SK-N-SH (cell line): ENCODE measurements around the gene ZNF148. TPM values are rescaled to one million over a fixed set of nuclear protein-coding genes. Genes with fewer than 3 reads are reported as not detected.
A peak's percentile ranks its signal among the peaks of the same experiment; 100 is the strongest.

ENCODE experiments used
- CTCF ChIA-PET: fragments of 300-600, 350-600 bp; formaldehyde crosslinking; extraction: SDS; loops from one replicate; lab custom pipeline; 2021; lab: Yijun Ruan, JAX
- POLR2A ChIA-PET: fragments of 350-600 bp; sonication (Branson Sonifier 250); formaldehyde crosslinking; extraction: SDS; loops from one replicate; lab custom pipeline; 2020; ENCODE audit warnings: antibody characterized with exemption, inconsistent platforms; lab: Yijun Ruan, JAX
- DNase-seq: peaks from one replicate; pipeline ENCODE4 v3.0.0; 2012
- H2AFZ ChIP-seq: fragments of 200-600 bp; sonication (generic); 2 replicates; pipeline ENCODE4 v1.8.1; 2016; ENCODE audit warnings: antibody characterized with exemption, mild to moderate bottlenecking, low read depth
- H3F3A ChIP-seq: fragments of 200-600 bp; sonication (generic); replicated peaks from 2 replicates; pipeline ENCODE3; 2016; ENCODE audit warnings: antibody characterized with exemption, mild to moderate bottlenecking; ENCODE audit not compliant: insufficient read depth
- H3K27ac ChIP-seq, 2 experiments: fragments of 200-500 bp in 1 of 2; fragments of 200-600 bp in 1 of 2; sonication (Bioruptor generic) in 1 of 2; sonication (generic), shearing (Covaris generic) in 1 of 2; 2 replicates each; pipeline versions ENCODE4 v1.5.1 to v1.6.1; 2014 to 2016; ENCODE audit warnings: low read depth in 2 of 2, inconsistent platforms in 1 of 2, low read length in 1 of 2, mild to moderate bottlenecking in 1 of 2, mixed read lengths in 1 of 2
- H3K27me3 ChIP-seq: fragments of 200-600 bp; sonication (generic), shearing (Covaris generic); 2 replicates; pipeline ENCODE4 v1.6.1; 2016; ENCODE audit warnings: mixed run types; ENCODE audit not compliant: insufficient read depth
- H3K36me3 ChIP-seq, 2 experiments: fragments of 200-500 bp in 1 of 2; fragments of 200-600 bp in 1 of 2; sonication (Bioruptor generic) in 1 of 2; sonication (generic) in 1 of 2; replicated peaks in 1 of 2; 2 replicates each; pipeline versions ENCODE3 to v1.5.1; 2014 to 2016; ENCODE audit warnings: low read length in 1 of 2, mild to moderate bottlenecking in 1 of 2; ENCODE audit not compliant: insufficient read depth in 2 of 2, control insufficient read depth in 1 of 2
- H3K4me1 ChIP-seq, 2 experiments: fragments of 200-500 bp in 1 of 2; fragments of 200-600 bp in 1 of 2; sonication (Bioruptor generic) in 1 of 2; sonication (generic), shearing (Covaris generic) in 1 of 2; 2 replicates each; pipeline versions ENCODE4 v1.5.1 to v1.6.1; 2014 to 2016; ENCODE audit warnings: low read depth in 1 of 2, low read length in 1 of 2, mixed run types in 1 of 2; ENCODE audit not compliant: insufficient read depth in 2 of 2, control insufficient read depth in 1 of 2
- H3K4me2 ChIP-seq: fragments of 200-600 bp; sonication (generic), shearing (Covaris generic); 2 replicates; pipeline ENCODE4 v1.6.1; 2017; ENCODE audit warnings: mixed run types
- H3K4me3 ChIP-seq, 2 experiments: fragments of 200-500 bp in 1 of 2; fragments of 200-600 bp in 1 of 2; sonication (Bioruptor generic) in 1 of 2; sonication (generic), shearing (Covaris generic) in 1 of 2; 2 replicates each; pipeline versions ENCODE4 v1.5.1 to v1.8.1; 2014 to 2016; ENCODE audit warnings: low read depth in 2 of 2, inconsistent platforms in 1 of 2, low read length in 1 of 2, mild to moderate bottlenecking in 1 of 2, mixed read lengths in 1 of 2, moderate library complexity in 1 of 2
- H3K79me2 ChIP-seq: fragments of 200-600 bp; sonication (generic); 2 replicates; pipeline ENCODE4 v1.8.1; 2017; ENCODE audit warnings: mild to moderate bottlenecking; ENCODE audit not compliant: insufficient read depth
- H3K9ac ChIP-seq: fragments of 200-600 bp; sonication (generic); 2 replicates; pipeline ENCODE4 v1.6.1; 2017; ENCODE audit warnings: mixed run types
- H3K9me2 ChIP-seq: fragments of 200-600 bp; sonication (generic); 2 replicates; pipeline ENCODE4 v1.6.1; 2017; ENCODE audit warnings: mixed run types
- H3K9me3 ChIP-seq: fragments of 200-600 bp; sonication (generic); 2 replicates; pipeline ENCODE4 v1.6.1; 2017; ENCODE audit warnings: mixed run types, mild to moderate bottlenecking, moderate library complexity
- H4K20me1 ChIP-seq: fragments of 200-600 bp; sonication (generic); 2 replicates; pipeline ENCODE4 v1.6.1; 2017; ENCODE audit warnings: mild to moderate bottlenecking, mixed run types; ENCODE audit not compliant: insufficient read depth
- CHD2 ChIP-seq: fragments of 150-350 bp; IDR thresholded peaks from 2 replicates; pipeline ENCODE4 v1.6.1; 2018; ENCODE audit warnings: low read length; ENCODE audit not compliant: partially characterized antibody
- ELF1 ChIP-seq: IDR thresholded peaks from 2 replicates; pipeline ENCODE4 v1.4.0; 2012
- EP300 ChIP-seq, 2 experiments: IDR thresholded peaks; 2 replicates each; pipeline versions ENCODE4 v1.4.0 to v1.6.1; 2012; ENCODE audit warnings: borderline replicate concordance in 1 of 2, low read depth in 1 of 2, low read length in 1 of 2
- FOXJ3 ChIP-seq: sonication (generic); formaldehyde crosslinking; IDR thresholded peaks from 2 replicates; pipeline ENCODE4 v1.5.1; 2020; ENCODE audit warnings: mild to moderate bottlenecking, missing genetic modification reagents
- MAX ChIP-seq: IDR thresholded peaks from 2 replicates; pipeline ENCODE4 v1.4.0; 2012; ENCODE audit warnings: low read depth
- MEF2A ChIP-seq: IDR thresholded peaks from 2 replicates; pipeline ENCODE4 v1.4.0; 2012; ENCODE audit warnings: low read depth, borderline replicate concordance
- MXI1 ChIP-seq: IDR thresholded peaks from 2 replicates; pipeline ENCODE4 v1.6.1; 2012; ENCODE audit warnings: mild to moderate bottlenecking, low read depth, low read length, improper control_type of control experiment
- NFIC ChIP-seq: IDR thresholded peaks from 2 replicates; pipeline ENCODE4 v1.4.0; 2012; ENCODE audit warnings: borderline replicate concordance
- NRF1 ChIP-seq: IDR thresholded peaks from 2 replicates; pipeline ENCODE4 v1.6.1; 2012; ENCODE audit warnings: low read depth, mild to moderate bottlenecking, low read length
- PBX3 ChIP-seq: IDR thresholded peaks from 2 replicates; pipeline ENCODE4; 2012
- POLR2AphosphoS5 ChIP-seq: IDR thresholded peaks from 2 replicates; pipeline ENCODE4 v1.6.1; 2012; ENCODE audit warnings: low read depth, low read length
- RAD21 ChIP-seq: IDR thresholded peaks from 2 replicates; pipeline ENCODE4 v1.6.1; 2012; ENCODE audit warnings: mild to moderate bottlenecking, low read length
- RCOR1 ChIP-seq: fragments of 150-350 bp; IDR thresholded peaks from 2 replicates; pipeline ENCODE4 v1.6.1; 2017; ENCODE audit warnings: antibody characterized with exemption, low read length
- RXRA ChIP-seq: IDR thresholded peaks from 2 replicates; pipeline ENCODE4 v1.4.0; 2012; ENCODE audit warnings: low read depth, mild to moderate bottlenecking, borderline replicate concordance
- SIN3A ChIP-seq: IDR thresholded peaks from 2 replicates; pipeline ENCODE4 v1.6.1; 2012; ENCODE audit warnings: low read depth, mild to moderate bottlenecking, low read length, moderate library complexity, borderline replicate concordance
- SMC3 ChIP-seq: IDR thresholded peaks from 2 replicates; pipeline ENCODE4 v1.6.1; 2012; ENCODE audit warnings: low read depth, low read length, improper control_type of control experiment
- TAF1 ChIP-seq: IDR thresholded peaks from 2 replicates; pipeline ENCODE4 v1.6.1; 2012; ENCODE audit warnings: low read depth, mild to moderate bottlenecking, low read length, moderate library complexity, borderline replicate concordance
- TCF12 ChIP-seq: IDR thresholded peaks from 2 replicates; pipeline ENCODE4 v1.4.0; 2012
- TEAD4 ChIP-seq: IDR thresholded peaks from 2 replicates; pipeline ENCODE4 v1.4.0; 2012; ENCODE audit warnings: mild to moderate bottlenecking, borderline replicate concordance; ENCODE audit not compliant: insufficient read depth
- YY1 ChIP-seq: IDR thresholded peaks from 2 replicates; pipeline ENCODE4 v1.4.0; 2012; ENCODE audit warnings: low read depth, mild to moderate bottlenecking
- WGBS: methylation state at CpG from one replicate; pipeline ENCODE4 v1.1.6; 2017; ENCODE audit warnings: low lambda C conversion rate; 5-methylcytosine and 5-hydroxymethylcytosine counted together
- polyA plus RNA-seq, 3 experiments: library from polyadenylated mRNA; depleted of rRNA; stranded (reverse); fragments of >200 nt; gene quantifications; 2 replicates each; pipeline ENCODE4 v1.2.3, GENCODE V29; 2012
- TF ChIP-seq, protein P1 (sequence below): fragments of 150-350 bp; IDR thresholded peaks from 2 replicates; pipeline ENCODE4 v1.6.1; 2016; ENCODE audit warnings: mild to moderate bottlenecking, low read depth, low read length
- TF ChIP-seq, protein P2 (sequence below): fragments of 150-350 bp; IDR thresholded peaks from 2 replicates; pipeline ENCODE4 v1.6.1; 2017; ENCODE audit warnings: antibody characterized with exemption, low read length, low read depth, borderline replicate concordance
- TF ChIP-seq, protein P3 (sequence below): fragments of 200-600 bp; sonication (generic); IDR thresholded peaks from 2 replicates; pipeline ENCODE4 v1.6.1; 2017; ENCODE audit warnings: antibody characterized with exemption, mild to moderate bottlenecking, moderate library complexity
- TF ChIP-seq, protein P4 (sequence below): IDR thresholded peaks from 2 replicates; pipeline ENCODE4 v1.4.0; 2012; ENCODE audit warnings: low read depth, borderline replicate concordance

Gene ZNF148
- 5.1 and 7.1 TPM in 2 replicates for polyA plus RNA-seq (2012; rRNA removed)
- polyA plus RNA-seq (2012; cell fraction: cytosol; rRNA removed), result 6.7 and 7.7 TPM in 2 replicates
- polyA plus RNA-seq (2012; cell fraction: nucleus; rRNA removed), result 5.3 and 9.7 TPM in 2 replicates

GRCh38 chr3:125374996-125375941 is at the start of gene ZNF148:
TSS of gene ZNF148 (minus strand) at chr3:125375325. CDS start at chr3:125313640, 61,685 bp downstream.
- peak; percentile 90 for DNase-seq
- H3K4me3 ChIP-seq, result peak within 1 kb of the TSS; percentile 62 to 93
- peak within 1 kb of the TSS; percentile 94 for H3K9ac ChIP-seq
- 2% methylated on average over 49 of the region's 69 CpGs for WGBS
- H2AFZ ChIP-seq, result peak within 1 kb of the TSS; percentile 94
- peak within 1 kb of the TSS; percentile 73 to 95 for H3K27ac ChIP-seq
- H3K27me3 ChIP-seq, result no peaks in the 10 kb centered on the region
- peaks cover 59% of the 10 kb centered on the region for H3K79me2 ChIP-seq
- peak within 1 kb of the TSS; percentile 95 for H3K4me2 ChIP-seq
- ChIA-PET POLR2A (interaction anchor here (0.7 to 1.7 kb wide), 5 partner anchors 12 to 803 kb away, joined by 3 to 4 read pairs (median 3); partner anchors contain the start of gene SNX4), CTCF (interaction anchor here (0.6 to 1.2 kb wide), 5 partner anchors 8 to 436 kb away, joined by 3 to 4 read pairs (median 3); no protein-coding TSS in a partner anchor)
- peaks cover 20% of the 10 kb centered on the region for H4K20me1 ChIP-seq
- H3K9me2 ChIP-seq, result no peaks in the 10 kb centered on the region
- H3K4me1 ChIP-seq, result peaks cover 6 to 19% of the 10 kb centered on the region in 2 experiments; a peak in 3 of 4 replicates
- peaks cover 0 to 4% of the 10 kb centered on the region in 2 experiments for H3K36me3 ChIP-seq
- no peaks in the 10 kb centered on the region for H3K9me3 ChIP-seq
- peaks cover 15% of the 10 kb centered on the region for H3F3A ChIP-seq
- TF ChIP-seq TAF1 (peak; percentile 90), NRF1 (peak; percentile 47), TCF12 (peak; percentile 38; the same call in 1 of the 2 replicates), YY1 (peak; percentile 79), FOXJ3 (CRISPR knock-in tag) (no peak), TEAD4 (0 out of 2 replicates have a peak, but pooled peaks have one; percentile 12), RCOR1 (peak; percentile 57; the same call in 1 of the 2 replicates), MXI1 (peak; percentile 72; the same call in 1 of the 2 replicates), RAD21 (no peak), POLR2AphosphoS5 (peak; percentile 95), ELF1 (peak; percentile 91), PBX3 (0 out of 2 replicates have a peak, but pooled peaks have one; percentile 12), NFIC (no peak), RXRA (no peak), MAX (peak; percentile 91), CHD2 (peak; percentile 63), MEF2A (no peak), SMC3 (no peak), SIN3A (peak; percentile 79; the same call in 1 of the 2 replicates), EP300 (IDR thresholded peaks at IDR 0.05; ENCODE audit: borderline replicate concordance in 1 of 2, low read depth in 1 of 2, low read length in 1 of 2) (peak in 1 of 2 experiments; percentile 37; a peak in 1 of 4 replicates)
- TF ChIP-seq, protein P1, sequence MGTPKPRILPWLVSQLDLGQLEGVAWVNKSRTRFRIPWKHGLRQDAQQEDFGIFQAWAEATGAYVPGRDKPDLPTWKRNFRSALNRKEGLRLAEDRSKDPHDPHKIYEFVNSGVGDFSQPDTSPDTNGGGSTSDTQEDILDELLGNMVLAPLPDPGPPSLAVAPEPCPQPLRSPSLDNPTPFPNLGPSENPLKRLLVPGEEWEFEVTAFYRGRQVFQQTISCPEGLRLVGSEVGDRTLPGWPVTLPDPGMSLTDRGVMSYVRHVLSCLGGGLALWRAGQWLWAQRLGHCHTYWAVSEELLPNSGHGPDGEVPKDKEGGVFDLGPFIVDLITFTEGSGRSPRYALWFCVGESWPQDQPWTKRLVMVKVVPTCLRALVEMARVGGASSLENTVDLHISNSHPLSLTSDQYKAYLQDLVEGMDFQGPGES, result no peak
- TF ChIP-seq, protein P2, sequence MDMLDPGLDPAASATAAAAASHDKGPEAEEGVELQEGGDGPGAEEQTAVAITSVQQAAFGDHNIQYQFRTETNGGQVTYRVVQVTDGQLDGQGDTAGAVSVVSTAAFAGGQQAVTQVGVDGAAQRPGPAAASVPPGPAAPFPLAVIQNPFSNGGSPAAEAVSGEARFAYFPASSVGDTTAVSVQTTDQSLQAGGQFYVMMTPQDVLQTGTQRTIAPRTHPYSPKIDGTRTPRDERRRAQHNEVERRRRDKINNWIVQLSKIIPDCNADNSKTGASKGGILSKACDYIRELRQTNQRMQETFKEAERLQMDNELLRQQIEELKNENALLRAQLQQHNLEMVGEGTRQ, result no peak
- TF ChIP-seq, protein P3, sequence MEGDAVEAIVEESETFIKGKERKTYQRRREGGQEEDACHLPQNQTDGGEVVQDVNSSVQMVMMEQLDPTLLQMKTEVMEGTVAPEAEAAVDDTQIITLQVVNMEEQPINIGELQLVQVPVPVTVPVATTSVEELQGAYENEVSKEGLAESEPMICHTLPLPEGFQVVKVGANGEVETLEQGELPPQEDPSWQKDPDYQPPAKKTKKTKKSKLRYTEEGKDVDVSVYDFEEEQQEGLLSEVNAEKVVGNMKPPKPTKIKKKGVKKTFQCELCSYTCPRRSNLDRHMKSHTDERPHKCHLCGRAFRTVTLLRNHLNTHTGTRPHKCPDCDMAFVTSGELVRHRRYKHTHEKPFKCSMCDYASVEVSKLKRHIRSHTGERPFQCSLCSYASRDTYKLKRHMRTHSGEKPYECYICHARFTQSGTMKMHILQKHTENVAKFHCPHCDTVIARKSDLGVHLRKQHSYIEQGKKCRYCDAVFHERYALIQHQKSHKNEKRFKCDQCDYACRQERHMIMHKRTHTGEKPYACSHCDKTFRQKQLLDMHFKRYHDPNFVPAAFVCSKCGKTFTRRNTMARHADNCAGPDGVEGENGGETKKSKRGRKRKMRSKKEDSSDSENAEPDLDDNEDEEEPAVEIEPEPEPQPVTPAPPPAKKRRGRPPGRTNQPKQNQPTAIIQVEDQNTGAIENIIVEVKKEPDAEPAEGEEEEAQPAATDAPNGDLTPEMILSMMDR, result 0 out of 2 replicates have a peak, but pooled peaks have one; percentile 7
- TF ChIP-seq, protein P4, sequence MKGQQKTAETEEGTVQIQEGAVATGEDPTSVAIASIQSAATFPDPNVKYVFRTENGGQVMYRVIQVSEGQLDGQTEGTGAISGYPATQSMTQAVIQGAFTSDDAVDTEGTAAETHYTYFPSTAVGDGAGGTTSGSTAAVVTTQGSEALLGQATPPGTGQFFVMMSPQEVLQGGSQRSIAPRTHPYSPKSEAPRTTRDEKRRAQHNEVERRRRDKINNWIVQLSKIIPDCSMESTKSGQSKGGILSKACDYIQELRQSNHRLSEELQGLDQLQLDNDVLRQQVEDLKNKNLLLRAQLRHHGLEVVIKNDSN, result no peak
